ENCODE results near the gene UPK2. TPM values are rescaled to one million over a fixed set of nuclear protein-coding genes. Genes with fewer than 3 reads are reported as not detected.

UPK2 gene
- total and polyA plus RNA-seq, 2 of the 13 experiments (the other 11 are each of a cell fraction or from before 2014, with no cell fraction given), result not detected

- TF ChIP-seq ZBTB37 (CRISPR knock-in tag; IDR thresholded peaks at IDR 0.05) (no peak), SMC3 (IDR thresholded peaks at IDR 0.05; ENCODE audit: low read length) (peak; percentile 97), ZMYM4 (CRISPR knock-in tag; IDR thresholded peaks at IDR 0.05) (peak; percentile 34; the same call in 1 of the 2 replicates), KMT2B (CRISPR knock-in tag; IDR thresholded peaks at IDR 0.05) (0 out of 2 replicates have a peak, but pooled peaks have one; percentile 52), ZNF670 (CRISPR knock-in tag; IDR thresholded peaks at IDR 0.05; ENCODE audit: borderline replicate concordance) (peak; percentile 38; the same call in 1 of the 2 replicates), ZNF614 (CRISPR knock-in tag; IDR thresholded peaks at IDR 0.05; ENCODE audit: borderline replicate concordance) (0 out of 2 replicates have a peak, but pooled peaks have one; percentile 64), POGK (CRISPR knock-in tag; conservative IDR thresholded peaks at IDR 0.05) (0 out of 2 replicates have a peak, but pooled peaks have one; percentile 38), SRY (CRISPR knock-in tag; IDR thresholded peaks at IDR 0.05) (no peak), HMGXB4 (CRISPR knock-in tag; IDR thresholded peaks at IDR 0.05; ENCODE audit: borderline replicate concordance in 1 of 2, low read depth in 1 of 2) (peak; percentile 69 to 90; a peak in 3 of 4 replicates), XRCC5 (optimal IDR thresholded peaks at IDR 0.05; ENCODE audit: low read length) (peak; percentile 54), LRRFIP1 (CRISPR knock-in tag; conservative IDR thresholded peaks at IDR 0.05) (no peak), GATAD2A (CRISPR knock-in tag; IDR thresholded peaks at IDR 0.05) (peak; percentile 61), ELF1 (CRISPR knock-in tag; IDR thresholded peaks at IDR 0.05) (no peak), ZNF740 (CRISPR knock-in tag; IDR thresholded peaks at IDR 0.05) (no peak), KAT8 (CRISPR knock-in tag; IDR thresholded peaks at IDR 0.05) (peak; percentile 47; the same call in 1 of the 2 replicates), ZFY (CRISPR knock-in tag; IDR thresholded peaks at IDR 0.05) (no peak), HOXA3 (CRISPR knock-in tag; IDR thresholded peaks at IDR 0.05) (peak; percentile 13; the same call in 1 of the 2 replicates)
- TF ChIP-seq, protein P1, sequence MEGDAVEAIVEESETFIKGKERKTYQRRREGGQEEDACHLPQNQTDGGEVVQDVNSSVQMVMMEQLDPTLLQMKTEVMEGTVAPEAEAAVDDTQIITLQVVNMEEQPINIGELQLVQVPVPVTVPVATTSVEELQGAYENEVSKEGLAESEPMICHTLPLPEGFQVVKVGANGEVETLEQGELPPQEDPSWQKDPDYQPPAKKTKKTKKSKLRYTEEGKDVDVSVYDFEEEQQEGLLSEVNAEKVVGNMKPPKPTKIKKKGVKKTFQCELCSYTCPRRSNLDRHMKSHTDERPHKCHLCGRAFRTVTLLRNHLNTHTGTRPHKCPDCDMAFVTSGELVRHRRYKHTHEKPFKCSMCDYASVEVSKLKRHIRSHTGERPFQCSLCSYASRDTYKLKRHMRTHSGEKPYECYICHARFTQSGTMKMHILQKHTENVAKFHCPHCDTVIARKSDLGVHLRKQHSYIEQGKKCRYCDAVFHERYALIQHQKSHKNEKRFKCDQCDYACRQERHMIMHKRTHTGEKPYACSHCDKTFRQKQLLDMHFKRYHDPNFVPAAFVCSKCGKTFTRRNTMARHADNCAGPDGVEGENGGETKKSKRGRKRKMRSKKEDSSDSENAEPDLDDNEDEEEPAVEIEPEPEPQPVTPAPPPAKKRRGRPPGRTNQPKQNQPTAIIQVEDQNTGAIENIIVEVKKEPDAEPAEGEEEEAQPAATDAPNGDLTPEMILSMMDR (CRISPR knock-in tag; IDR thresholded peaks at IDR 0.05), result peak; percentile 99
These were observed 48.8 kb upstream of the UPK2 start (continued) for GRCh38 chr11:118907051-118908042.

All from HepG2 (cell line).